Activated T-cell treated with anti-CD3 and anti-CD28 coated beads, Interleukin-2, amount 50 U/mL, for 1 hour (primary cell): ENCODE results near the gene UBE2N.

Experiments
- DNase-seq: peaks from one replicate; pipeline ENCODE4 v3.0.0-alpha.2; 2020

The UBE2N gene, protein sequence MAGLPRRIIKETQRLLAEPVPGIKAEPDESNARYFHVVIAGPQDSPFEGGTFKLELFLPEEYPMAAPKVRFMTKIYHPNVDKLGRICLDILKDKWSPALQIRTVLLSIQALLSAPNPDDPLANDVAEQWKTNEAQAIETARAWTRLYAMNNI

GRCh38 chr12:93441617-93442410 lies at the start of gene UBE2N:
Gene UBE2N (minus strand): TSS chr12:93441947. CDS start chr12:93441884, 63 bp downstream.
- DNase-seq = peak; percentile 98

- no peak for DNase-seq
These were observed 42.7 kb upstream of the UBE2N start for GRCh38 chr12:93484315-93484981.

GRCh38 chr12:93483151-93483807 lies 41.5 kb upstream of the UBE2N start:
- no peak for DNase-seq

DNA sequence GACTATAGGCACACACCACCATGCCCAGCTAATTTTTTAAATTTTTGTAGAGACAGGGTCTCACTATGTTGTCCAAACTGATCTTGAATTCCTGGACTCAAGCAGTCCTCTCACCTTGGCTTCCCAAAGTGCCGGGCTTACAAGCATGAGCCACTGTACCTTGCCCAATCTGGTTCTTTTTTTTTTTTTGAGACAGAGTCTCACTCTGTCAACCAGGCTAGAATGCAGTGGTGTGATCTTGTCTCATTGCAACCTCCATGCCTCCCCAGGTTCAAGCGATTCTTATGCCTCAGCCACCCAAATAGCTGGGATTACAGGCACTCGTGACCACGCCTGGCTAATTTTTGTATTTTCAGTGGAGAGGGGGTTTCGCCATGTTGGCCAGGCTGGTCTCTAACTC lies 41.0 kb upstream of the UBE2N start:
- no peak for DNase-seq

DNA sequence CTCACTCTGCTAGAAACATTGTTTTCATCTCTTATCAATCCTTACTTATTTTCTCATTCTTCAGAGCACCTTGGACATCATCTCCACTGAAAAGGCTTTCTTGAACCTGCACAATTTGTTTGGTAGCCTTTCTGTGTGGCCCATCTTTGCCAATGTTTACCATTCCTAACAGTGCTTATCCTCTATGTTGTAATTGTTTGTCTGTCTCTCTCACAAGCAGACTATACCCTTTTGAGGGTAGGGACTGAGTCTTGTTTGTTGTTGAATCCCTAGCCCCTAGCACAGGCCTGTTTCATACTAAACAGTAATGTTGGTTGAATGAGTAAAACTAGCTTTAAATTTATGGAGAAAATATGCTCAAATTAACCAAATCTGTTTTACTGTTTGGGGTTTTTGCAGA lies 34.8 kb upstream of the UBE2N start:
- DNase-seq = no peak

DNA sequence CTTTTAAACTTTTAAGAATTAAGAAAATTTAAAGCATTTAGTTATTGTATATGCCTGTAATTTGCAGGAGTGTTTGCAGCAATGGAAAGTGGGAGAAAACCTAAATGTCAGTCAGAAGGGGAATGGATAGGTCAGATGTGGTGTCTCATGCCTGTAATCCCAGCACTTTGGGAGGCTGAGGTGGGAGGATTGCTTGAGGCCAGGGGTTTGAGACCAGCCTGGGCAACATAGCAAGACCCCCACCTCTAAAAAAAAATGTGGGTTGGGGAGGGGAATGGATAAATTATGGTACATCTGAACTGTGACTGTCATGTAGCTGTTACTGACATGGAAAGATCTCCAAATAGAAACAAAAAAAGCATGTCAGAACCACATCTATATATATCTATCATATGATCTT lies 27.6 kb upstream of the UBE2N start:
- DNase-seq = no peak

- DNase-seq = no peak
These were observed 26.2 kb upstream of the UBE2N start for GRCh38 chr12:93468008-93468371.

- DNase-seq = peak; percentile 98
These were observed 25.7 kb upstream of the UBE2N start, which contains the start of gene MRPL42 for GRCh38 chr12:93467351-93468007. Gene MRPL42 (plus strand): TSS chr12:93467514. CDS start chr12:93469286, 1,772 bp downstream.

DNA sequence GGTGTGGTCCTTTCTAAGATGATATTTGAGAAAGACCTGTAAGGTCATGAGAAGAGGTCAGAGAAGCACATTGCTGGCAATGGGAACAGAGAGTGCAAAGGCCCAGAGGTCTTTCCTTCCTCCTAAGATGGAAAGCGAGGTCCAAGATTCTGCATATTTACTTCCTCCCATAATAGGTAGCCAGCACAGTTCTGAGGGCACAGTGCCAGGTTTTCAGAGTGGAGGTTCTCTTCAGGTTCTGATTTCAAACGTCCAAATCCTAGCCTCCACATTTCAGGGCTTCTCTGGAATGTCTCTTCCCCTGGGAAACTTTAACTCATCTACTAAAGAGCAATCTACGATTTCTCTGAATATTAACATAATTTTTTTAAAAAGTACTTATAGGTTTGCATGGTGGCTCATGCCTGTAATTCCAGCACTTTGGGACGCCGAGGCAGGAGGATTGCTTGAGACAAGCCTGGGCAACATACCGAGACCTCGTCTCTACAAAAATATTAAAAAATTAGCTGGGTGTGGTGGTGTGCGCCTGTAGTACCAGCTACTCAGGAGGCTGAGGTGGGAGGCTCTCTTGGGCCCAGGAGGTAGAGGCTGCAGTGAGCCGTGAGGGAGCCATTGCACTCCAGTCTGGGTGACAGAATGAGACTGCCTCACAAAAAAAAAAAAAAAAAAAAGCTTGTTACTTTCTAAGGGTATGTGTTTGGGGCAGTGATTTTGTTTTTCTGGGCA lies 25.0 kb upstream of the UBE2N start:
- no peak for DNase-seq

GRCh38 chr12:93465841-93466240 lies 24.1 kb upstream of the UBE2N start:
- DNase-seq = no peak

DNA sequence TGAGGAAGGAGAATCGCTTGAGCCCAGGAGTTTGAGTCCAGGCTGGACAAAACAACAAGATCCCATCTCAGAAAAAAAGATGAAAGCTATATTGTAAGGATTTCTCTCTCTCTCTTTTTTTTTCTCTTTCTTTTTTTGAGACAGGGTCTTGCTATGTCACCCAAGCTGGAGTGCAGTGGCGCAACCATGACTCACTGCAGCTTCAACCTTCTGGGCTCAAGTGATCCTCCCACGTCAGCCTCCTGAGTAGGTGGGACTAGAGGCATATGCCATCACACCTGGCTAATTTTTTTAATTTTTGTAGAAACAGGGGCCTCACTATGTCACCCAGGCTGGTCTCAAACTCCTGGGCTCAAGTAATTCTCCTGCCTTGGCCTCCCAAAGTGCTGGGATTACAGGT lies 19.8 kb upstream of the UBE2N start:
- DNase-seq = no peak

DNA sequence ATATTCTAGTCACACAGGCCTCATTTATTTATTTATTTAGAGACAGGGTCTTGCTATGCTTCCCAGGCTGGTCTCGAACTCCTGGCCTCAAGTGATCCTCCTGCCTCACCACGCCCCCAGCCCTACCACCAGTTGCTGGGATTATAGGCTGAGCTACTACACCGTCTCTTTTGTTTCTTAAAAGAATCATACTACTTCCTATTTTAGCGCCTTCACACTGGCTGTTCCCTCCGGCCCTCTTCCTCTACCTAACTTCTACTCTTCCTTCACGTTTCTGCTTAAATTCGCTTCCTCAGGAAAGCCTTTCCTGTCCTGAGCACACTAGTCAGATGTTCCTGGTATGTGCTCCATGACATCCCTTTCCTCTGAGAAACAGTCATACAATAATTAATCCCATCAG lies 19.2 kb upstream of the UBE2N start:
- no peak for DNase-seq

DNA sequence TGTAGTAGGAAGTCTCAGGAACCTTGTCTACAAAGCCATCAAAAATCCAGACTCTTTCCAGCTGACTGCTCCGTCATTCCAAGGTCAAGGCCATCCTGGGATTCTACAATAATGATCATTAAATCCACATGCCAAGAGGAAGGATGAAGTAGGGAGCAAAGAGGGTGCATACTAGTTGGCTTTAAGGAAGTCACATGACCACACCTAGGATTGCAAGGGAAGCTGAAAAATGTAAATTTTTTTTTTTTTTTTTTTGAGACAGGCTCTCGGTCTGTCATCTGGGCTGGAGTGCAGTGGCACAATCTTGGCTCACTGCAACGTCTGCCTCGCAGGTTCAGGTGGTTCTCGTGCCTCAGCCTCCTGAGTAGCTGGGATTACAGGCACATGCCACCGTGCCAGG lies 18.3 kb upstream of the UBE2N start:
- no peak for DNase-seq

DNA sequence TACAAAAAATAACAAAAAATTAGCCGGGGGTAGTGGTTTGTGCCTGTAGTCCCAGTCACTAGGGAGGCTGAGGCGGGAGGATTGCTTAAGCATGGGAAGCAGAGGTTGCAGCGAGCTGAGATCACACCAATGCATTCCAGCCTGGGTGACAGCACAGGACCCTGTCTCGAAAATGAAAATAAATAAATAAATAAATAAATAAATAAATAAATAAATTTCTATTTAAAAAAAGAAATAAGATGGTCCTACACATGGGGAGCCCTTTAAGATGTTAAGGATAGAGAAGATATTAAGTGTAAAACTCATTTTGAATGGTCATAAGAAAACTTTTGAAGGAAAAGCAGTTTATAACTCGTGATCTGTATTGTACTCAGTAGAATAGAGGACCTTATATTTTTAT lies 17.4 kb upstream of the UBE2N start:
- DNase-seq = no peak

DNA sequence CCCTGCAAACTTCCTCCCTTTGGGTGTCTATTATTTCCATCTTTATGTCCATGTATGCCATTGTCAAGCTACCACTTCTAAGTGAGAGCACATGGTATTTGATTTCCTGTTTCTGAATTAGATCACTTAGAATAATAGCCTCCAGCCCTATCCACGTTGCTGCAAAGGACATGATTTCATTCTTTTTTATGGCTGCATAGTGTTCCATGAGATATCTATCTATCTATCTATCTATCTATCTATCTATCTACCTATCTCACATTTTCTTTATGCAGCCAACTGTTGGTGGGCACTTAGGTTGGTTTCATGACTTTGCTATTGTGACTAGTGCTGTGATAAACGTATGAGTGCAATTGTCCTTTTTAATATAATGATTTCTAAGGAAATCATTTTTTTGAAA lies 14.3 kb upstream of the UBE2N start:
- no peak for DNase-seq

- no peak for DNase-seq
These were observed 11.9 kb upstream of the UBE2N start for GRCh38 chr12:93453633-93454032.

GRCh38 chr12:93451423-93452158 lies 9.8 kb upstream of the UBE2N start:
- DNase-seq = no peak

DNA sequence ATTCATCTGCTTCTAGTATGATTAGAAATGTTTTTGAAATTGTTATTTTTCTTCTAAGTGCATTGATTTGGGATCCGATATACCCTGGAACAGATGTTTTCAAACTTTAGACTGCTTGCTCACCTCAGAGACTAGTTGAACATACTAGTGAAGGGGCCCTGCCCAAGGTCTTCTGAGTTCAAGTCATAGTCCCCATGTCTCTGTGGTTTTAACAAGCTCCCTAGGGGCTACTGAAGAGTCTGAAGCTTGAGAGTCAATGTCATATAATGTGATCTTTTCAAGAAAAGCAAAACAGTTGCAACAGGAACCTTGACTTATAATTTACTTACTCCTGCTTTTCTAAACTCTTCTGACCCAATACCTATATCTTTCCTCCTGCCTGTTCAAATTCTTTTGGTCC lies 7.5 kb upstream of the UBE2N start:
- DNase-seq = no peak

DNA sequence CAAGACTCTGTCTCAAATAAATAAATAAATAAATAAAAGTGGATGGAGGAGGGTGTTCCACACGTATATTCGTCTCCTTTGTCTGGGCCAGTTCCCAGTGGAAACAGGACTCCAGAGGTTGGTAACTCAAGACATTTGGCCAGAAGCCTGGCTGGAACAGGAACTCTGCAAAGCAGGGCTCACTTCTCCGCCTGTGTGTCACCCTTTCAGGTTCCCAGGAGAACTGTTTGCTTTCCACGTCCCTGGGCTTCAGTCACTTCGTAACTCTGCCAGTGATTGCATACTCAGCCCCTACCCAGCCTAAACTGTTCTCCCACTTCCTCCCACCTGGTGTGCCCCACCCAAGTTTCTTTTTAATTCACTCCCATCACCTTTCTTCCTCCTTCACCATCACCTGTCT lies 7.0 kb upstream of the UBE2N start:
- no peak for DNase-seq

- no peak for DNase-seq
These were observed 6.0 kb upstream of the UBE2N start for GRCh38 chr12:93447555-93448290.

- no peak for DNase-seq
These were observed 1.8 kb upstream of the UBE2N start for GRCh38 chr12:93443576-93443975.
